SK-N-SH treated with all-trans-retinoic acid at 6 μM for 48 hours (cell line): Measurements from ENCODE around the gene SURF6.

Experiments
- ATAC-seq: fragments of 200-7000 bp; cut with Tn5 transposase; 3 replicates; pipeline ENCODE4 v1.9.1; 2020; ENCODE audit warnings: mild to moderate bottlenecking, moderate library complexity
- ARNTL ChIP-seq: fragments of 450-650 bp; formaldehyde crosslinking; IDR thresholded peaks from 2 replicates; pipeline ENCODE4 v1.5.0; 2020; ENCODE audit warnings: low read depth, mild to moderate bottlenecking, moderate library complexity, borderline replicate concordance
- BACH2 ChIP-seq: fragments of 250-450 bp; sonication (Bioruptor Pico); IDR thresholded peaks from 2 replicates; pipeline ENCODE4 v1.9.0; 2021; ENCODE audit warnings: mild to moderate bottlenecking, borderline replicate concordance
- CREB5 ChIP-seq: fragments of 250-450 bp; sonication (Bioruptor Pico); IDR thresholded peaks from 2 replicates; pipeline ENCODE4 v1.5.1; 2020; ENCODE audit warnings: low read depth, mild to moderate bottlenecking, moderate library complexity
- CSDC2 ChIP-seq: fragments of 250-450 bp; sonication (Bioruptor Pico); IDR thresholded peaks from 2 replicates; pipeline ENCODE4 v1.5.0; 2020; ENCODE audit warnings: mild to moderate bottlenecking, moderate library complexity
- CSRNP3 ChIP-seq: fragments of 250-450 bp; sonication (Bioruptor Pico); IDR thresholded peaks from 2 replicates; pipeline ENCODE4 v1.5.1; 2021; ENCODE audit warnings: mild to moderate bottlenecking, moderate library complexity
- ESRRG ChIP-seq: fragments of 250-450 bp; sonication (Bioruptor Pico); IDR thresholded peaks from 2 replicates; pipeline ENCODE4 v1.6.1; 2021; ENCODE audit warnings: mild to moderate bottlenecking
- GLIS3 ChIP-seq: fragments of 250-450 bp; sonication (Bioruptor Pico); IDR thresholded peaks from 2 replicates; pipeline ENCODE4 v1.5.0; 2020; ENCODE audit warnings: mild to moderate bottlenecking, moderate library complexity
- OSR1 ChIP-seq: fragments of 250-450 bp; sonication (Bioruptor Pico); IDR thresholded peaks from 2 replicates; pipeline ENCODE4 v1.8.0; 2022; ENCODE audit warnings: moderate library complexity, mild to moderate bottlenecking, inconsistent platforms
- PATZ1 ChIP-seq: fragments of 250-450 bp; sonication (Bioruptor Pico); IDR thresholded peaks from 2 replicates; pipeline ENCODE4 v1.8.0; 2020; ENCODE audit warnings: mild to moderate bottlenecking, moderate library complexity, borderline replicate concordance
- POU6F1 ChIP-seq: fragments of 250-450 bp; sonication (Bioruptor Pico); IDR thresholded peaks from 2 replicates; pipeline ENCODE4 v1.8.0; 2021; ENCODE audit warnings: low read depth, mild to moderate bottlenecking, moderate library complexity, borderline replicate concordance
- PPARA ChIP-seq: fragments of 250-450 bp; sonication (Bioruptor Pico); IDR thresholded peaks from 2 replicates; pipeline ENCODE4 v1.5.0; 2020; ENCODE audit warnings: mild to moderate bottlenecking, borderline replicate concordance
- RARB ChIP-seq: fragments of 250-450 bp; sonication (Bioruptor Pico); IDR thresholded peaks from 2 replicates; pipeline ENCODE4 v1.8.0; 2021; ENCODE audit warnings: mild to moderate bottlenecking, moderate library complexity
- TCF4 ChIP-seq: fragments of 250-450 bp; sonication (Bioruptor Pico); IDR thresholded peaks from 2 replicates; pipeline ENCODE4 v1.8.0; 2021; ENCODE audit warnings: mild to moderate bottlenecking, moderate library complexity, borderline replicate concordance
- TOX ChIP-seq: fragments of 250-450 bp; sonication (Bioruptor Pico); IDR thresholded peaks from 2 replicates; pipeline ENCODE4 v1.8.0; 2021; ENCODE audit warnings: mild to moderate bottlenecking, moderate library complexity, borderline replicate concordance
- ZC3H10 ChIP-seq: fragments of 250-450 bp; sonication (Bioruptor Pico); IDR thresholded peaks from 2 replicates; pipeline ENCODE4 v1.5.1; 2021; ENCODE audit warnings: mild to moderate bottlenecking, moderate library complexity
- ZFP3 ChIP-seq: fragments of 250-450 bp; sonication (Bioruptor Pico); IDR thresholded peaks from 2 replicates; pipeline ENCODE4 v1.5.0; 2020; ENCODE audit warnings: mild to moderate bottlenecking, moderate library complexity
- ZFP30 ChIP-seq: fragments of 450-650 bp; formaldehyde crosslinking; IDR thresholded peaks from 2 replicates; pipeline ENCODE4 v1.5.0; 2022; ENCODE audit warnings: mild to moderate bottlenecking, moderate library complexity
- ZNF565 ChIP-seq: fragments of 450-650 bp; formaldehyde crosslinking; conservative IDR thresholded peaks from 2 replicates; pipeline ENCODE4 v1.5.0; 2020; ENCODE audit warnings: low read depth, mild to moderate bottlenecking, moderate library complexity
- ZNF70 ChIP-seq: fragments of 450-650 bp; formaldehyde crosslinking; IDR thresholded peaks from 2 replicates; pipeline ENCODE4 v1.5.0; 2020; ENCODE audit warnings: mild to moderate bottlenecking, moderate library complexity
- ZNF8 ChIP-seq: fragments of 450-650 bp; formaldehyde crosslinking; IDR thresholded peaks from 2 replicates; pipeline ENCODE4 v1.5.0; 2020; ENCODE audit warnings: mild to moderate bottlenecking, moderate library complexity
- TF ChIP-seq, protein P1 (sequence below): fragments of 250-450 bp; sonication (Bioruptor Pico); IDR thresholded peaks from 2 replicates; pipeline ENCODE4 v1.5.0; 2020; ENCODE audit warnings: mild to moderate bottlenecking, moderate library complexity

Gene SURF6

DNA sequence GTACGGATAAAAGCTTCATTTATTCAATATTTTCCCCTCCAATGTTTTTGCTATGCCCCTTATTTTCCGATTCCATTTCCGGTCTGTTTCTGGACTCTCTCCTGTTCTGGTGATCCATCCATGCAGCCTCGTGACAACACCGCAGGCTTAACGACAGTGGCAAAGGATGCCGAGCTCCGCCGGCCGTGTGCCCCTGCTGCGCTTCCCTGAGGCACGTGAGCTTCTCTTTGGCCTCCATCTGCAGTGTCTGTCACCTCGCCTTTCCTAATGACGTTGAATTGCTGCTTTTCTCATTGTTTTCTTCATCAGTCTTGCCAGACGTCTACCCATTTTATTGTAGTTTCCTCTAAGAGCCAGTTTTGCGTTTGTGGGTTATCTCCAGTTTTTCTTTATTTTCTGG is 28.7 kb downstream of the SURF6 start:
- TF ChIP-seq CREB5 (CRISPR knock-in tag), result no peak
- no peak for TF ChIP-seq TOX (CRISPR knock-in tag)
- no peak for TF ChIP-seq POU6F1 (CRISPR knock-in tag)
- TF ChIP-seq PPARA, result no peak
- no peak for TF ChIP-seq OSR1 (CRISPR knock-in tag)
- TF ChIP-seq GLIS3 (CRISPR knock-in tag), result no peak
- TF ChIP-seq ZFP3 (CRISPR knock-in tag), result no peak
- TF ChIP-seq PATZ1, result no peak
- no peak for TF ChIP-seq ZNF565 (CRISPR knock-in tag)
- TF ChIP-seq ARNTL (CRISPR knock-in tag), result no peak
- no peak for TF ChIP-seq RARB (CRISPR knock-in tag)
- no peak for TF ChIP-seq CSRNP3 (CRISPR knock-in tag)
- TF ChIP-seq ZFP30, result no peak
- no peak for TF ChIP-seq CSDC2 (CRISPR knock-in tag)
- no peak for TF ChIP-seq ZC3H10 (CRISPR knock-in tag)
- TF ChIP-seq ZNF70 (CRISPR knock-in tag), result no peak
- TF ChIP-seq TCF4 (CRISPR knock-in tag), result no peak
- no peak for ATAC-seq

- ATAC-seq, result no peak
- no peak for TF ChIP-seq ZFP3 (CRISPR knock-in tag)
These were observed 29.5 kb downstream of the SURF6 start for GRCh38 chr9:133306242-133307204.

DNA sequence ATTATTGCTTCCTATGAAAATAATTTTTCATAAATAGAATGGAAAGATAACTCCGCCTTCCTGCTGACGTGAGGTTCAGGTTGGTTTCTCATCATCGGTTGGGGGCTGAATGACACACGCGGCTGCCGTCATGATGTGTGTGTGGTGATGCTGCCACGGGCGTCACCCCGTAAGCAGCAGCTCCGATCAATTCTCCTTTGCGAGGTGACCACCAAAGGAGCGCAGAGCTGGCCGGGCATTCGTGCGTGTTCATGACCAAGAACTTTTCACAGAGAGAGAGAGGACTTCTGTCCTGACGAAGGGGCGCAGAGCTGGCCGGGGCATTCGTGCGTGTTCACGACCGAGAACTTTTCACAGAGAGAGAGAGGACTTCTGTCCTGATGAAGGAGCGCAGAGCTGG is 30.3 kb downstream of the SURF6 start:
- ATAC-seq, result no peak
- TF ChIP-seq CSDC2 (CRISPR knock-in tag) (no peak), TCF4 (CRISPR knock-in tag) (no peak), ZFP30 (no peak), ZNF70 (CRISPR knock-in tag) (no peak), RARB (CRISPR knock-in tag) (no peak)

- TF ChIP-seq TCF4 (CRISPR knock-in tag) (no peak), ZNF565 (CRISPR knock-in tag) (no peak), OSR1 (CRISPR knock-in tag) (no peak), ESRRG (CRISPR knock-in tag) (no peak), CSDC2 (CRISPR knock-in tag) (no peak), ZFP3 (CRISPR knock-in tag) (no peak), ZFP30 (no peak), TOX (CRISPR knock-in tag) (no peak), ZC3H10 (CRISPR knock-in tag) (no peak), ZNF8 (CRISPR knock-in tag) (no peak), BACH2 (CRISPR knock-in tag) (no peak)
- TF ChIP-seq, protein P1, sequence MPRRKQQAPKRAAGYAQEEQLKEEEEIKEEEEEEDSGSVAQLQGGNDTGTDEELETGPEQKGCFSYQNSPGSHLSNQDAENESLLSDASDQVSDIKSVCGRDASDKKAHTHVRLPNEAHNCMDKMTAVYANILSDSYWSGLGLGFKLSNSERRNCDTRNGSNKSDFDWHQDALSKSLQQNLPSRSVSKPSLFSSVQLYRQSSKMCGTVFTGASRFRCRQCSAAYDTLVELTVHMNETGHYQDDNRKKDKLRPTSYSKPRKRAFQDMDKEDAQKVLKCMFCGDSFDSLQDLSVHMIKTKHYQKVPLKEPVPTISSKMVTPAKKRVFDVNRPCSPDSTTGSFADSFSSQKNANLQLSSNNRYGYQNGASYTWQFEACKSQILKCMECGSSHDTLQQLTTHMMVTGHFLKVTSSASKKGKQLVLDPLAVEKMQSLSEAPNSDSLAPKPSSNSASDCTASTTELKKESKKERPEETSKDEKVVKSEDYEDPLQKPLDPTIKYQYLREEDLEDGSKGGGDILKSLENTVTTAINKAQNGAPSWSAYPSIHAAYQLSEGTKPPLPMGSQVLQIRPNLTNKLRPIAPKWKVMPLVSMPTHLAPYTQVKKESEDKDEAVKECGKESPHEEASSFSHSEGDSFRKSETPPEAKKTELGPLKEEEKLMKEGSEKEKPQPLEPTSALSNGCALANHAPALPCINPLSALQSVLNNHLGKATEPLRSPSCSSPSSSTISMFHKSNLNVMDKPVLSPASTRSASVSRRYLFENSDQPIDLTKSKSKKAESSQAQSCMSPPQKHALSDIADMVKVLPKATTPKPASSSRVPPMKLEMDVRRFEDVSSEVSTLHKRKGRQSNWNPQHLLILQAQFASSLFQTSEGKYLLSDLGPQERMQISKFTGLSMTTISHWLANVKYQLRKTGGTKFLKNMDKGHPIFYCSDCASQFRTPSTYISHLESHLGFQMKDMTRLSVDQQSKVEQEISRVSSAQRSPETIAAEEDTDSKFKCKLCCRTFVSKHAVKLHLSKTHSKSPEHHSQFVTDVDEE (CRISPR knock-in tag), result no peak
- TF ChIP-seq, all 23 proteins: peak for 0
- ATAC-seq, result no peak
These were observed 31.3 kb downstream of the SURF6 start for GRCh38 chr9:133304477-133305377.
